BLaER1 (cell line): ENCODE measurements around the gene HASPIN.

Experiments
- H3K27ac ChIP-seq: shearing (Covaris generic); formaldehyde crosslinking; 2 replicates; pipeline ENCODE4 v1.8.1; 2022
- H3K27me3 ChIP-seq: shearing (Covaris generic); formaldehyde crosslinking; 2 replicates; pipeline ENCODE4 v1.8.1; 2022
- H3K36me3 ChIP-seq: shearing (Covaris generic); formaldehyde crosslinking; 2 replicates; pipeline ENCODE4 v1.8.1; 2022
- H3K4me1 ChIP-seq: shearing (Covaris generic); formaldehyde crosslinking; 2 replicates; pipeline ENCODE4 v1.8.1; 2022
- H3K4me2 ChIP-seq: shearing (Covaris generic); formaldehyde crosslinking; 2 replicates; pipeline ENCODE4 v1.8.1; 2022
- H3K4me3 ChIP-seq: shearing (Covaris generic); formaldehyde crosslinking; 2 replicates; pipeline ENCODE4 v1.8.1; 2022
- H3K9ac ChIP-seq: shearing (Covaris generic); formaldehyde crosslinking; 2 replicates; pipeline ENCODE4 v1.8.1; 2022
- H3K9me3 ChIP-seq: shearing (Covaris generic); formaldehyde crosslinking; 2 replicates; pipeline ENCODE4 v1.8.1; 2022
- H4K20me1 ChIP-seq: shearing (Covaris generic); formaldehyde crosslinking; 2 replicates; pipeline ENCODE4 v1.8.1; 2022
- Cebpa-rat ChIP-seq: shearing (Covaris generic); IDR thresholded peaks from 2 replicates; pipeline ENCODE4 v1.8.1; 2022

Gene HASPIN

DNA sequence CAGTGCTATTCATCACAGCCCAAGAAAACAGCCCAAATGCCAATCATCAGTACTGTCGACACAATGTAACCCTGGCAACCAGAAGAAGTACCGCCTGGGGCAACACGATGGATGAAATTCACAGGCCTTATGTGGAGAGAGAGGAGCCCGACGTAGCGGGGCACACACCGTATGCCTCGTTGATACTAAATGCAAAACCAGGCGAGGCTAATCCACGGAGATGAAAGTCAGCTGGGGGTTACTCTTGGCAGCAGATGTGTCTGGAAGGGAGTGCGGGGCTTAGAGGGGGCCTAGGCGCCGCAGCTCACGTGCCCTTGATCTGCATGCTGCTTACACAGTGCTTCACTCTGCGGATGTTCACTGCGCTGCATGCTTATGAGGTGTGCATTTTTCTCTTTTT is 47.4 kb downstream of the HASPIN start:
- Histone ChIP-seq H3K27ac (peak overlapping the region; percentile 69), H3K36me3 (no peaks in the 10 kb centered on the region), H3K27me3 (no peaks in the 10 kb centered on the region), H3K4me3 (no peak overlapping the region), H4K20me1 (no peaks in the 10 kb centered on the region), H3K9me3 (no peaks in the 10 kb centered on the region), H3K4me2 (peak overlapping the region; percentile 57), H3K9ac (0 out of 2 replicates have a peak overlapping the region, but pooled peaks have one; percentile 26), H3K4me1 (peaks cover 52% of the 10 kb centered on the region)
- TF ChIP-seq Cebpa-rat, result no peak

DNA sequence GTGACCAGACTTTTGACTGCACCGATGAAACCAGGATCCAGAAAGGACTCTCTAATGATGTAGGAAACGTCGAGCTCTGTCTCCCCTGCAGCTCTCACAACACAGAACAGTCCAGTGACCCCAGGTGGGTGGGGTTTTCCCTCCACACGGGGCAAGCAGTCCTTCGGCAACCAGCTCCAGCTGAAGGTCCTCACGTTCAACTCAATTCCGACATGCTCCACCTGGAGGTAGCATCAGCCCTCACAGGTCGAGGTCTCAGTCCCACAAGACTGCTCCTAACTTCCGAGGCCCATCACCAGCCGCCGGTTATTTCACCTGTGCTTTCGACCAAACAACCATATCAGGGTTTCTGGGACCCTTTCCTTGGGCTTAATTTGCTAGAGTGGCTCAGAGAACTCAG is 49.1 kb downstream of the HASPIN start:
- Histone ChIP-seq H3K36me3 (no peaks in the 10 kb centered on the region), H3K9ac (no peak overlapping the region), H3K27me3 (no peaks in the 10 kb centered on the region), H3K4me1 (peaks cover 43% of the 10 kb centered on the region), H3K27ac (no peak overlapping the region), H3K9me3 (no peaks in the 10 kb centered on the region), H4K20me1 (no peaks in the 10 kb centered on the region), H3K4me2 (no peak overlapping the region), H3K4me3 (no peak overlapping the region)
- no peak for TF ChIP-seq Cebpa-rat

DNA sequence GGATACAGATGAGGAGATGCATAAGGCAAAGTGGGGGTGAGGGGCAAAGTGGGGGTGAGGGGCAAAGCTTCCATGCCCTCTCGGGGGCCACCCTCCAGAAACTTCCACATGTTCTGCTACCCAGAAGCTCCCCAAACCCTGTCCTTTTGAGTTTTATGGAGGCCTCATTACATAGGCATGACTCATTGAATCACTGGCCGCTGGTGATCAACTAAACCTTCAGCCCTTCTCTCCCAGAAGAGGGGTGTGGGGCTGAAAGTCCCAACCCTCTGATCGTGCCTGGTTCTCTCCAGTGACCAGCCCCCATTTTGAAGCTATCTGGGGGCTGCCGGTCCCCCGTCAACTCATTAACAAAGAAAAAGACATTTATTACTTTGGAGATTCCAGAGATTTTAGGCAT is 49.8 kb downstream of the HASPIN start:
- Histone ChIP-seq H3K27me3 (no peaks in the 10 kb centered on the region), H3K27ac (no peak overlapping the region), H3K9ac (no peak overlapping the region), H3K4me2 (no peak overlapping the region), H3K9me3 (no peaks in the 10 kb centered on the region), H4K20me1 (no peaks in the 10 kb centered on the region), H3K4me1 (peaks cover 37% of the 10 kb centered on the region), H3K4me3 (no peak overlapping the region), H3K36me3 (no peaks in the 10 kb centered on the region)
- TF ChIP-seq Cebpa-rat, result no peak

GRCh38 chr17:3773966-3774365 is 50.3 kb downstream of the HASPIN start:
- Histone ChIP-seq H3K9me3 (no peaks in the 10 kb centered on the region), H4K20me1 (no peaks in the 10 kb centered on the region), H3K4me3 (no peak overlapping the region), H3K4me1 (peaks cover 33% of the 10 kb centered on the region), H3K9ac (no peak overlapping the region), H3K4me2 (no peak overlapping the region), H3K27ac (no peak overlapping the region), H3K36me3 (no peaks in the 10 kb centered on the region), H3K27me3 (no peaks in the 10 kb centered on the region)
- TF ChIP-seq Cebpa-rat, result no peak
